OCI-LY1 (cell line): ENCODE data around the gene GIPC2.

Source experiments
- H2AFZ ChIP-seq: fragments of 200-600 bp; sonication (generic), shearing (Covaris generic); 2 replicates; pipeline ENCODE4 v1.6.0; 2014; ENCODE audit warnings: antibody characterized with exemption, mild to moderate bottlenecking, low read length
- H3F3A ChIP-seq: fragments of 200-600 bp; sonication (generic), shearing (Covaris generic); 2 replicates; pipeline ENCODE4 v1.6.0; 2014; ENCODE audit warnings: mild to moderate bottlenecking, antibody characterized with exemption, low read length, moderate library complexity; ENCODE audit not compliant: insufficient read depth
- H3K27ac ChIP-seq: fragments of 200-600 bp; sonication (generic); 2 replicates; pipeline ENCODE4 v1.5.1; 2014; ENCODE audit warnings: low read length, mixed run types, mild to moderate bottlenecking, low read depth; ENCODE audit not compliant: poor library complexity, severe bottlenecking
- H3K27me3 ChIP-seq: fragments of 200-600 bp; sonication (generic); 2 replicates; pipeline ENCODE4 v1.6.0; 2014; ENCODE audit warnings: antibody characterized with exemption, mild to moderate bottlenecking, low read length, moderate library complexity; ENCODE audit not compliant: insufficient read depth
- H3K36me3 ChIP-seq: fragments of 200-600 bp; sonication (generic); 2 replicates; pipeline ENCODE4 v1.6.1; 2014; ENCODE audit warnings: mild to moderate bottlenecking, antibody characterized with exemption, low read length, moderate library complexity, mixed read lengths; ENCODE audit not compliant: insufficient read depth
- H3K4me1 ChIP-seq: fragments of 200-600 bp; sonication (generic); 2 replicates; pipeline ENCODE4 v1.5.1; 2014; ENCODE audit warnings: mild to moderate bottlenecking, low read length, moderate library complexity; ENCODE audit not compliant: insufficient read depth, severe bottlenecking
- H3K4me2 ChIP-seq: fragments of 200-600 bp; sonication (generic), shearing (Covaris generic); 2 replicates; pipeline ENCODE4 v1.6.1; 2014; ENCODE audit warnings: low read length
- H3K4me3 ChIP-seq: fragments of 200-600 bp; sonication (generic); 2 replicates; pipeline ENCODE4 v1.5.1; 2014; ENCODE audit warnings: low read length, low read depth, mild to moderate bottlenecking, mixed read lengths; ENCODE audit not compliant: poor library complexity, severe bottlenecking
- H3K79me2 ChIP-seq: fragments of 200-600 bp; shearing (Covaris generic); 2 replicates; pipeline ENCODE4 v1.6.1; 2016; ENCODE audit warnings: mixed run types, low read length, mixed read lengths; ENCODE audit not compliant: insufficient read depth
- H3K9ac ChIP-seq: fragments of 200-600 bp; sonication (generic), shearing (Covaris generic); 2 replicates; pipeline ENCODE4 v1.6.1; 2014; ENCODE audit warnings: mild to moderate bottlenecking, low read length, mixed read lengths
- H3K9me2 ChIP-seq: fragments of 200-600 bp; sonication (generic), shearing (Covaris generic); 2 replicates; pipeline ENCODE4 v1.6.1; 2014; ENCODE audit warnings: low read depth, mild to moderate bottlenecking, low read length, mixed read lengths
- H3K9me3 ChIP-seq: fragments of 200-600 bp; shearing (Covaris generic); 2 replicates; pipeline ENCODE4 v1.6.1; 2014; ENCODE audit warnings: low read length, mixed read lengths
- H4K20me1 ChIP-seq: fragments of 200-600 bp; sonication (generic), shearing (Covaris generic); 2 replicates; pipeline ENCODE4 v1.6.0; 2016; ENCODE audit warnings: mild to moderate bottlenecking, low read length; ENCODE audit not compliant: insufficient read depth
- CTCF ChIP-seq: fragments of 200-600 bp; sonication (generic), shearing (Covaris generic); IDR thresholded peaks from 2 replicates; pipeline ENCODE4 v1.5.1; 2017; ENCODE audit warnings: mild to moderate bottlenecking, antibody characterized with exemption, low read length, moderate library complexity, mixed read lengths
- EZH2 ChIP-seq: fragments of 200-600 bp; sonication (generic), shearing (Covaris generic); IDR thresholded peaks from 2 replicates; pipeline ENCODE4 v1.8.0; 2017; ENCODE audit warnings: borderline replicate concordance, mixed run types, mild to moderate bottlenecking, antibody characterized with exemption, low read length, moderate library complexity, mixed read lengths

Gene GIPC2

GRCh38 chr1:78177708-78178270, 132.0 kb downstream of the GIPC2 start:
- Histone ChIP-seq H3K4me2 (no peak overlapping the region), H3K27me3 (no peaks in the 10 kb centered on the region), H3K9ac (no peak overlapping the region), H3K27ac (no peak overlapping the region), H3K36me3 (no peaks in the 10 kb centered on the region), H3K9me2 (no peaks in the 10 kb centered on the region), H3K4me1 (no peaks in the 10 kb centered on the region), H2AFZ (no peak overlapping the region), H4K20me1 (no peaks in the 10 kb centered on the region), H3F3A (no peaks in the 10 kb centered on the region), H3K9me3 (no peaks in the 10 kb centered on the region), H3K4me3 (no peak overlapping the region), H3K79me2 (no peaks in the 10 kb centered on the region)
- TF ChIP-seq CTCF (no peak), EZH2 (no peak)

- H3K9me2 ChIP-seq: no peaks in the 10 kb centered on the region
- H2AFZ ChIP-seq: no peak overlapping the region
- H3K4me2 ChIP-seq: no peak overlapping the region
- no peak for TF ChIP-seq CTCF
- H3K27me3 ChIP-seq: no peaks in the 10 kb centered on the region
- no peaks in the 10 kb centered on the region for H4K20me1 ChIP-seq
- no peaks in the 10 kb centered on the region for H3K79me2 ChIP-seq
- H3K27ac ChIP-seq: no peak overlapping the region
- H3K9me3 ChIP-seq: no peaks in the 10 kb centered on the region
- H3K9ac ChIP-seq: no peak overlapping the region
- no peak overlapping the region for H3K4me3 ChIP-seq
- H3K36me3 ChIP-seq: no peaks in the 10 kb centered on the region
- H3F3A ChIP-seq: no peaks in the 10 kb centered on the region
- no peaks in the 10 kb centered on the region for H3K4me1 ChIP-seq
These were observed 133.1 kb downstream of the GIPC2 start for GRCh38 chr1:78178816-78179215.

- Histone ChIP-seq H4K20me1 (no peaks in the 10 kb centered on the region), H3K9me2 (no peaks in the 10 kb centered on the region), H2AFZ (no peak overlapping the region), H3K27me3 (no peaks in the 10 kb centered on the region), H3K27ac (no peak overlapping the region), H3K79me2 (no peaks in the 10 kb centered on the region), H3K36me3 (no peaks in the 10 kb centered on the region), H3K4me1 (no peaks in the 10 kb centered on the region), H3K4me2 (no peak overlapping the region), H3F3A (no peaks in the 10 kb centered on the region), H3K9me3 (no peaks in the 10 kb centered on the region), H3K9ac (no peak overlapping the region), H3K4me3 (no peak overlapping the region)
- TF ChIP-seq EZH2 (no peak), CTCF (no peak)
These were observed 138.8 kb downstream of the GIPC2 start for GRCh38 chr1:78184460-78185072.
